HL-60 (cell line): ENCODE measurements around the gene MERTK.

ENCODE experiments used
- CTCF ChIP-seq: IDR thresholded peaks from one replicate; pipeline ENCODE4 v1.5.1; 2011; ENCODE audit warnings: low read length, control low read depth, inconsistent platforms; ENCODE audit not compliant: insufficient read depth
- GABPA ChIP-seq: IDR thresholded peaks from 2 replicates; pipeline ENCODE4 v1.6.1; 2012; ENCODE audit warnings: low read depth
- POLR2AphosphoS5 ChIP-seq: IDR thresholded peaks from 2 replicates; pipeline ENCODE4 v1.6.1; 2012; ENCODE audit warnings: low read depth
- REST ChIP-seq: IDR thresholded peaks from 2 replicates; pipeline ENCODE4 v1.6.1; 2012; ENCODE audit warnings: low read depth; ENCODE audit not compliant: insufficient replicate concordance
- SPI1 ChIP-seq: IDR thresholded peaks from 2 replicates; pipeline ENCODE4 v1.6.1; 2012; ENCODE audit warnings: low read depth, mild to moderate bottlenecking, borderline replicate concordance

GRCh38 chr2:112003576-112004252 lies 105.3 kb downstream of the MERTK start:
- TF ChIP-seq POLR2AphosphoS5, result no peak
- no peak for TF ChIP-seq CTCF
- no peak for TF ChIP-seq REST
- no peak for TF ChIP-seq GABPA
- no peak for TF ChIP-seq SPI1
